Stimulated activated CD8-positive, alpha-beta memory T cell treated with anti-CD3 and anti-CD28 coated beads, Interleukin-12 subunit alpha, Interleukin-12 subunit beta, amount 100 ng/mL, for 4 hours (primary cell): ENCODE data around the gene CD2BP2.
"Not testable (repeated sequence)": the region's sequence is repeated elsewhere in the genome, so short reads cannot be mapped to it uniquely, and the experiment has no call there.

ENCODE experiments used
- DNase-seq: peaks from one replicate; pipeline ENCODE4 v3.0.0-alpha.2; 2020; ENCODE audit warnings: low read depth

Gene CD2BP2

GRCh38 chr16:30358990-30359870, 4.1 kb upstream of the CD2BP2 start:
- no peak for DNase-seq

DNA sequence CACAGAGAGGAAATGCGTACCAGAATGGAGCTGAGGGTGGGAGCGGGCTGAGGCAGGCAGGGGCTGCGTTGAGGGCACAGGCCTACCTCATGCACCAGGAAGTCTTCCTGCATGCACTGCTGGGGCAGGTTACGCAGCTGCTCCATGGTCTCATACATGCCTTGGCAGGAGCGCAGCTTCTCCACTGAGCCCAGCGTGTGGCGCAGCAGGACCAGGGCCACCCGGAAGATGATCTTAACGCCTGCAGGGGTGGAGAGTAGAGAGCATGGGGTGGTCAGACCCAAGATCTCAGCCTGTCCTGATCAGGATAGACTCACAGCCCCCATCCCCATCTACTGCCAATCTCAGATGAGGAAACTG, 3.4 kb upstream of the CD2BP2 start:
- DNase-seq, result no peak

- DNase-seq, result no peak
Observed at GRCh38 chr16:30357715-30358576, 2.8 kb upstream of the CD2BP2 start.

DNA sequence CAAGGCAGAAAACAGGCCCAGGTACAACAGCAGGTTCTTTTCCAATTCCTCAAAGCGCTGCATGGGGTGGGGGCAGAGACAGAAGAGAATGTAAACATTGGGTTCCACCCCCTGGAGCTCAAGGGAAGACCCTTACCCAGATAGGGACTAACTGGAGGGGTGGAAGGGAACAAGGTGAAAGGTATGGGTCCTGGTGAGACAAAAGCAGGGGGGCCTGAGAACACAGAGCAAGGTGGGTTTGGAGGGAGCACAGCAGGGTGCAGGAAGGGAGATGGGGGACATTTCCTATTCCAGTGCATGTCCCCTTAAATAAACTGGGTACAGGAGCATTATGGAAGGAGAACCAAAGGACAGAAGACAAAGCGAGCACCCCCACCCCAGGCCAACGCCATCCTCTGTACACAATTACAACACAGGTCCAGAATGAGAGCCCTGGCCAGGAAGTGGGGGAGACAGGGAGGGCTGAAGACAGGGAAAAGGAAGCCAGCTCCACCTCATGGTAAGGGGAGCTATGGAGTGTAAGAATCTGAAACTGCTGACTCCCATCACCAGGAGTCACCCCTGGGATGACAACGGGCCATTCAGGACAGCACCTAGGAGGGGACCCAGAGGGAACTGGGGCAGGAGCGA, 2.1 kb upstream of the CD2BP2 start:
- no peak for DNase-seq

DNA sequence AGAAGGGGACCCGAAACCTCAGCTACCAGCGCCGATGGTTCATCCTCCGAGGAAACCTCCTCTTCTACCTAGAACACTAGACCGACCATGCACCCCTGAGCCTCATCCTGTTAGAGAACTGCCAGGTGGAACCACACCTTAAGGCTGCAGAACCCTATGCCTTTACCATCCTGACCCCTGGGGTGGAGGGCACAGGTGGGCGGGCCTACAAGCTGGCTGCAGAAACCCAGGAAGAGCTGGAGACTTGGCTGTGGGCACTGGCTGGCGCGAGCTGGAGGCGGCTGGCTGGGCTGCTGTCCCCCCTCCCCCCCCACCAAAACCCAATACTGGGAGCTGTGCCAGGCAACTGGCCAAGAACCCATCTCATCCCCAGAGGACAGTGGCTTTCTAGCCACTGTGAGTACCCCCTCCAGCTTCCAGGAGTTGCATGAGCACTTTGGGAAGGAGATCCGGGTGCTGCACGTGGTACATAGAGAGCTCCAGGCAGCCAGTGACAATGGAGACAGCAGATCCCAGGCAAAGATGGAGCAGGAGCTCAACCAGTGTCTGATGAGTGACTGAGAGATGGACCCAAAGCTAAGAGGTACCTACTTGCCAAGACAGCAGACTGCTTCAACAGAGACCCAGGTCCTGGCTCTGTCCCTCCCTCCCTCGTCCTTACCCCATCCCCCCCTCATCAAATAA, 1.4 kb upstream of the CD2BP2 start:
- DNase-seq, result no peak

DNA sequence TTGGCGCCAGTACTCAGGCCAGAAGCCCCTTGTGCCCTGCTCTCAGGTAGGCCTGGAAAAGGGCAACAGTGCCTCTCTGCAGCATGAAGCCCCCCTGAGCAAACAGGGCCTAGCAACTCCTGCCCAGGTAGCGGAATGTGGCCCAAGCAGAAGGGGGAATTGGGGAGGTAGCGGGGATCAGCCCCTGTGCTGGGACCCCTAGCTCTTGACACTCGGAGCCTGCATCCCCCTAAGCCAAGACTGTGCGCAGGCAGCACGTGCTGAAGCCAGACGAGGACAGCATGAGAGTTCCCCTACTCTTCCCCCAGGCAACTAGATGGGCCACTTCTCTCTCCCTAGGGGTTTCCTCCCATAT, 823 bp upstream of the CD2BP2 start:
- DNase-seq, result no peak

GRCh38 chr16:30354423-30355143, 525 bp downstream of the CD2BP2 start:
- DNase-seq, result no peak

DNA sequence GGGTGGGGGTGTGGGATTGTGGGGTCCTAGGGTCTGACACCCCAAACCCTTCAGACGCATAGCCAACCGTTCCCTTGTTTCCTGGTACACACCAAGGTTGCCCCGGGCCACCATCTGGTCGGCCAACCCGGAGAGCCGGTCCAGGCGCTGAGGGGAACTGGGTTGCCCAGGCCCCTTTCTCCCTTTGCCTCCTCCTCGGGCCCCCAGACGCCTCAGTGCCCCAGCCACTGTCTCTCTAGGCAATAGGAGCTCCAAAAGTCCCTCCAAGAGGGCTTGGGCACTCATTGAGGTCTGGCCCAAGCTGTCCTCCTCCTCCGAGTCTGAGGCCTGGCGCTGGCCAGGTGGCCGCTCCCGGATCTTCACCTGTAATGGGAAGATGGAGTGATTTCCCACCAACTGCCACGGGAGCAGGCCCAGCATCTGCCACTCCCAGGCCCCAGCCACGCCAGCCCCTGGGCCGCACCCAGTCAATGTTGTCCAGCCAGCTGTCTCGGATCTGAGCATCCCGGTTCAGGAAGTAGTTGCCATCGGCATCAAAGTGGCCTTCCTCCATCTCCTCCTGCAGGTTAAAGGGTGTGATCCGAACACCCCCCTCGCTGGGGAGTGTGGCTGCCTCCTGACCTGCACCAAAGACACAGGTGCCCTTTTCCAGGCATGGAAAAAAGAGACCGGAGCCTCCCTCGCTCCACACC, 1.5 kb downstream of the CD2BP2 start:
- no peak for DNase-seq

DNA sequence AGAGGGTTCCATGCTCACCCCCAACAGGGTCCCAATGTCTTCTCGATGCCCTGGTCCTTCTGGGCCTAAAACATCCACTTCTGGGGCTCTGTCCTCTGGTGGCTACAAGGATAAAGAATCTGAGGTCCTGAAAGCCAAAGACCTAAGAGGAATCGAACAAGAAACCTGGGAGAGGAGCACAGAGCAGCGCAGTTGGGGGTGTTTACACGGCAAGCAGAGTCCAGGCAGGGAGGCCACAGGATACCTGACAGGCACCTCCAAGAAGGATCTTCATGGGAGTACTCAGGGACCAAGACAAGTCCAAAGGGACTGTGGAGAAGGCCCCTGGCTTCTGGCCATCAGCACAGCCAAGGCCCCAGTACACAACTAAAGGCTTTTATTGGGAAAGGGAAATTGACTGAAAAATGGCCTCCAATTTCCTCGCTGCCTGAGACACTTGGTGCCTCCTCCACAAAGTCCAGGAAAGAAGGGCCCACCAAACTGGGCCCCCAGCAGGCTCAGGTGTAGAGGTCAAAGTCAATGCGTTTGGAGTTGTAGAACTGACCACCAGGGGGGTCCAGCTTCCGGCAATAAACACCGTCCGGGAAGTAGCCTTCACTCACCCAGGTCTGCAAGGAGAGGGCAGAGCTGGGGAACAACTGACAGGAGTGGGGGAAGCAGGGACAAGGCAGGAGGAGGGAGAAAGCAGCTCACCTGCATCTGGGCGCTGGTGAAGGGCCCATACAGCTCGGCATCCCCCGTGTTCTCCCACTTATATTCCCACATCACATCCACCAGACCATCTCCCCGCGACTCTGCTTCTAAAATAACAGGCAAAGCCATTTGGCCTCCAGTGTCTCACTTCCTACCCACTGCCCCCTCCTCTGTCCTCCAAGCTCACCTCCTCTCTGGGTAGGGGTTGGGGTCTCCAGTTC, 2.4 kb downstream of the CD2BP2 start:
- DNase-seq, result no peak

DNA sequence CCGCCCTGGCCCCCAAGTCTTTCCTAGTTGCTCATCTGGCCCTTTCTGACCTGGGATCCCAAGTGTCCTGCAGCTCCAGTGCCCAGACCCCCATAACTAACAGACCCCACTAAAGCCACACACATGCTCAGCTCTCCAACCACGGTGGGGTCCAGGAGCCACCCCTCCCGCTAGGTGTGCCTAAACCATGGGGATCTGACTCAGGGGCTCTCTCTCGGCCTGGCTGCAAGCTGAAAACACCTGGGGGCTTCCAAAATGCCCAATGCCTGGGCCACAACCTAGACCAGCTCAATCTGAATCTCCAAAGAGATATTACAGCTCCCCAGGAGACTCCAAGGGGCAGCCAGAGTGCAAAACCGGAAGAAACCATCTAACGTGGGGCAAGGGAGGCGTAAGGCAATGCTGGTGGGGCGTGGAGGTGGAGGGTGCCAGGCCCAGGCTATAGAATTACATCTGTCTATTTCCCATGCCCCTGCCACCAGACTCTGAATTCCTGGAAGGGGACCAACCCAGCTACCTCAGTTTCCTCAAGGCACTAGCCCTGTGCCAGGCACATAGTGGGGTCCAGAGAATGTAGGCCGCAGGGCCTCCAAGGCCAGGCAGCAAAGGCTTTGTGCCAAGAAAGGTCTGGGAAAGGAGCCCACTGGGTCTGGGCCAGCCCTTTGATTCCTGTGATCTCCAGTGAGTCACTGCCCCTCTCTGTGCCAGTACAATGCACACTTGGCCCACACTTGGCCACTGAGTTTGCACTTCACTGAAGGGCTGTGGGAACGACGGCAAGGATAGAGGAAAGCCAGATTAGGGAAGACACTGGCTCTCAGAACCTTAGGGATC, 3.3 kb downstream of the CD2BP2 start:
- no peak for DNase-seq

- DNase-seq, result no peak
Observed at GRCh38 chr16:30351001-30351441, 4.1 kb downstream of the CD2BP2 start.

DNA sequence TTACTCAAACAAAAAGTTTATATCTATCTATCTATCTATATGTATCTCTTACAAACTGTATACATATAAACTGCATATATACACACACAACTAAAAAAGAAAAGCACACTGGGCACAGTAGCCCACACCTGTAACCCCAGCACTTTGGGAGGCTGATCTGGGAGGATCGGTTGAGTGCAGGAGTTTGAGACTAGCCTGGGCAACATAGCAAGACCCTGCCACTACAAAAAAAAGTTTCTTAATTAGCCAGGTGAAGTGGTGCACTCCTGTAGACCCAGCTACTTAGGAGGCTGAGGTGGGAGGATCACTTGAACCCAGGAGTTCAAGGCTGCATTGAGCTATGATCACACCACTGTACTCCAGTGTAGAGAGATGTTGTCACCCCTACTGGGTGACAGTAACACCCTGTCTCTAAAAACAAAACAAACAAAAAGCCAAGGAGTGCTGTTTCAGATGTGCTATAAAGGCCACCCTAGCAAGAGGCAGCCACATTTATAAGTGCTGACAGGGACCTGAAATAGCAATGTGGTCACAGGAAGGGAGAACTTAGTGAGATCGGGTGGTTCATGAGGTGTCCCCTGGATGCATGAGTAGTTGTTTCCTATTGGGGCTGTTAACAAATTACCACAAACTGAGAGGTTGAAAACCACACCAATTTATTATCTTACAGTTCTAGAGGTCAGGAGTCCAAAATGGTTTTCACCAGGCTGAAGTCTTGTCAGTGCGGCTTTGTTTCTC, 4.8 kb downstream of the CD2BP2 start:
- DNase-seq, result no peak

- DNase-seq, result no peak
Observed at GRCh38 chr16:30349675-30350074, 5.4 kb downstream of the CD2BP2 start.

GRCh38 chr16:30348929-30349328, 6.2 kb downstream of the CD2BP2 start:
- DNase-seq, result no peak

- DNase-seq, result no peak
Observed at GRCh38 chr16:30348113-30348512, 7.0 kb downstream of the CD2BP2 start.

GRCh38 chr16:30346286-30346685, 8.8 kb downstream of the CD2BP2 start:
- DNase-seq, result no peak

GRCh38 chr16:30343491-30343820, 11.7 kb downstream of the CD2BP2 start:
- DNase-seq, result not testable (repeated sequence)

- no peak for DNase-seq
Observed at GRCh38 chr16:30342751-30343490, 12.2 kb downstream of the CD2BP2 start.
